ENCODE measurements around the gene PLA2R1.

GRCh38 chr2:159973325-159973724 lies 89.1 kb downstream of the PLA2R1 start:
- no peak for TF ChIP-seq TAF1 (IDR thresholded peaks at IDR 0.05; ENCODE audit: borderline replicate concordance, low read depth, low read length)
- TF ChIP-seq POLR2AphosphoS5 (IDR thresholded peaks at IDR 0.05; ENCODE audit: low read depth, low read length), result no peak

Measured in GM12892 (cell line).